ENCODE data around the gene LXN.

Gene LXN

GRCh38 chr3:158668506-158668905 is 3.9 kb downstream of the LXN start:
- no peak for DNase-seq

DNA sequence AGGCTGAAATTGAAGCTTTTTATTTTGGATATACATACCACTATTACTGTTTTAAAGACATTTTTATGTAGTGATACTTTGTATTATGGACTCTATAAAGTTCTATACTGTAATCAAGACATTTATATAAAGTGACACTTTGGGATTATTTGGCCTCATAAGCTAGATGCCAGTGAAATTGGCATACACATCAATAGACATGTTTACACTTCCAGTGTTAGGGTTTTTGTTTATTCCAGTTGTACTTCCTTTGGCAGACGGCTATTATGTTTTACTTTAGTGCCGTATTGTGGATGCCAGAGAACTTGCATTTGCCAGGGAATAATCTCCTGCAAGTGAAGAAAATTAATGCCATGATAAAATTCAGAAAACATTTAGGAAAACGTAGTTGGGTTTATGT is 6.0 kb downstream of the LXN start:
- no peak for DNase-seq

GRCh38 chr3:158663832-158664231 is 8.6 kb downstream of the LXN start:
- no peak for DNase-seq

- DNase-seq, result no peak
Observed at GRCh38 chr3:158663246-158663645, 9.2 kb downstream of the LXN start.

DNA sequence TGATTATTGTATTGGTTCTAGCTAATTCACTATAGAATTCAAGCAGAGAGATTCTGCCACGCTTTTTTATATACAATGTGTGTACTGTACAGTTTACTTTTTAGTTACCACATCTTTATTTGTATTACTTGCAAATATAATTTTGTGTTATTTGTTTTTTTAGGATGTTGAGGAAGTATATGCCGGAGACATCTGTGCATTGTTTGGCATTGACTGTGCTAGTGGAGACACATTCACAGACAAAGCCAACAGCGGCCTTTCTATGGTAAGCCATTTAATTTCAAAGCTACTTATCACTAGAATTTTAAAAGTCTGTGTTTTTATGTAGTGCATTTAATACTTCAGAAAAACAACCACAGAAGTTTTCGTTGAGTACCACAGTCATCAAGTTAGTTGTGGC is 11.7 kb downstream of the LXN start:
- DNase-seq, result no peak

DNA sequence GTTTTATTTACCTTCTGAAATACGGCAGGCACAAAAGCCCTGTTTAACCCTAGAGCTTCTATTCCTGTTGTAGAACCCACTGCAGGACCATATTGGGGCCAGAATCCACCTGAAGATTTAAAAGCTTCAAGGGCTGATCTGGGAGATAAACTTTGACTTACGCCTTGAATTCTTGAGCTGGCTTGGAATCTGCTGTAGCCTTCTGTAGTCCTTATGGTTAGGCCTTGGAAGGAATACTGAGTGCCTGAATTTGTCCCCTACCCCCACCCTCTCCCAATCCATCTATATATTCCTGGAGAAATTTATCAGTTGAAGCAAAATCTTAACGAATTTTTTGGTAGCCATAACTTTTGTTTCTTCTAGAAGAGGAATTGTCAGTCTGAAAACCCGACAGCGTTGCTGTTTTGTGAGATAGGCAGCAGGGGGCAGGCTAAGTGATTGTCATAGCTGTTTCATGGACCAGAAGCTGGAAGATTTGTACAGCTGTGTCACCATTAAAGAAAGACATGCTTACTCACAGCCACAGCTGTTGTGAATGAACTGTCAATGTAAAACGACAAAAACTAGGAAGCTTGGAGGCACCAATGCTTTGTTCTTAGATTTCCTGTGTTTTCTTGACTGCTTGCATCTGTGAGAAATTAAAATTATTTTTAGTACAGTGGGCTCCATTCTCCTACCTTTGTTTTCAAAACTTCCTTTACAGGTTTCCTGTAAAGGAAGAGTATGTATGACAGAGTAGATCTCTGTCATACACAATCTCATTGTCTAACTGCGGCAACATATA is 12.8 kb downstream of the LXN start:
- DNase-seq, result peak; percentile 8

DNA sequence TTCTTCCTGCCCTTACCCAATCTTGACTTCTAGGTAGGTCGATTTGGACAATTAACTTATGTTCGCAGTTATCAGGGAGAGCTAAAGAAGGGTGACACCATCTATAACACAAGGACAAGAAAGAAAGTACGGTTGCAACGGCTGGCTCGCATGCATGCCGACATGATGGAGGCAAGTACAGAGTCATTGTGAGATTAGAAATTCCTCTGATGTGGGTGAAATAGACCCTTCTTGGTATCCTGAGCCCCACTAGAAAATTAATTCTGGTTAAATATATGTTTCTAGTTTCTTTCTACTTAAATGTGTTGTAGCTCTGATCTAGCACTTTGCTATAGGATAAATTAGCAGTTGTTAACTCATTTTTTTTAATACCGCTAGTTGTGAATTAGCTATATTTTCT is 13.6 kb downstream of the LXN start:
- DNase-seq, result no peak

GRCh38 chr3:158652463-158652862 is 20.0 kb downstream of the LXN start:
- DNase-seq, result no peak

DNA sequence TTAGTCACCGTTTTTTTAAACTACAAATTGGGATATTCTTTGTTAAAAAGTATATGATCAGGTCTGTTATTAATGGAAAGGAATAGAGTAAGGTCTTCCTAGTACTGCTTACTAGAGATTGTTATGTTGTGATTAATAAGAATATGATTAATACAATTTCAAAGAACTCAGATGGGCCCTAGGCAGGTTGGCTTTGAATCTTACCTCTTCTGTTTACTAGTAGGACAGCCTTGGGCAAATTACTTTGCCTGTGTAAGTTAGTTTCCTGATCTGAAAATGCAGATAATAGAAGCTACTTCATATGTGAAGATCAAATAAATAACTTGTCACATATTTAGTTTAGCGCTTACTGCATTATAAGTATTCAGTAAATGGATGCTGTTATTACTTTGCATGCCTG is 21.3 kb downstream of the LXN start:
- no peak for DNase-seq

GRCh38 chr3:158649791-158650190 is 22.7 kb downstream of the LXN start:
- DNase-seq, result no peak

DNA sequence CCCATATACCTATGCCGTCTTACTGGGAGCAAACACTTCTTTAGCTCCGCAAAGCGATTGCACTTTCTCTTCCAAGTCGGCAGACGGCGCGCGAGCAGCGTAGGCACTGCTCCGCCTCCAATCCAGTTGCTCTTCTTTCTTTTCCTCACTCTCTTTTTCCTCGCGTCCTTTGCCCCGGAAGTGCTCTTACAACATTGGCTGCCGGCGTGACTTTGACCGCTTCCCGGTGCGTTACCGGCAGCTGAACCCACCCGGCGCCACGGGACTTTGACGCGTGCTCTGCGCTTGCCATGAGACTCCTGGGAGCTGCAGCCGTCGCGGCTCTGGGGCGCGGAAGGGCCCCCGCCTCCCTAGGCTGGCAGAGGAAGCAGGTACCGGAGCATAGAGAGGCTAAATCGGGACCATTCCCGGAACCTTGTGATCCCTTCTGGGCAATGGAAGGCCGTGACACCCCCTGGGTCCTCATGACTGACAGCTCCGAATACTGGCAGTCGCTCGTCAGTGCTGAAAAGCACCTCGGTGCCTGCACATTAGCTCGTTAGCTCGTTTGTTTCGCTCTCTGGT is 28.0 kb downstream of the LXN start, which contains the start of gene GFM1:
GFM1 (plus strand) TSS at position 183 of the 564 bp plus-strand sequence; CDS start at position 291, 108 bp downstream.
- peak; percentile 78 for DNase-seq

GRCh38 chr3:158642474-158643210 is 29.8 kb downstream of the LXN start:
- DNase-seq, result no peak

DNA sequence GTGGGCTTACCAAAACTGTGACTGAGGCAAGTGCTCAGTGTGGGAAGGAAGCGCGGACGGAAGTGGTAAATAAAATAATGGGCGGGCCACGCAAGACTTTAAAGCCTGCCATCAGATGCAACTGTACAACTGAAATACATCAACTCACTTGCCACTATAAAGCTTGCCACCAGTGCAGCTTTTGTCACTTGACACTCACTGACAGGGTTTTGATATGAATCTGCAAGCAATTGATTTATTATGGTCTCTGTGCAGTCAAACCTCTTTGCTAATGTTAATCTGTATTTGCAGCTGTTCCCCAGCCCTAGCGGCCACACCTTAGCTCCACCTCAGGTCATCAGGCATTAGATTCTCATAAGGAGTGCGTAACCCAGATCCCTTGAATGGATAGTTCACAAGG is 30.4 kb downstream of the LXN start:
- DNase-seq, result no peak

GRCh38 chr3:158640646-158641045 is 31.8 kb downstream of the LXN start:
- no peak for DNase-seq

DNA sequence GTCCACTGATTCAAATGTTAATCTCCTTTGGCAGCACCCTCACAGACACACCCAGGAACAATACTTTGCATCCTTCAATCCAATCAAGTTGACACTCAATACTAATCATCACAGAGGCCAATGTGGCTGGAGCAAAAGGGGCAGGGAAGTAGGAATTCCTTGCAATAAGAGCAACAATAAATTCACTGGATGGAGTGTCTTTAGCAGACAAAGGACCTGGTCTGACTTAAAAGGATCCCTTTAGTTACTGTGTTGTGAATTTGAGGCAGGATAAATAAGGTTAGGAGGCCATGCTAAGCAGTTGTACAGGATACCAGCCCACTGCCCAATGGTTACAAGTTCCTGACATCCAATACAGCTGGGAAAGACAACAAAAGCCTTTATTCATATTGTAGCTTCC is 40.5 kb downstream of the LXN start:
- DNase-seq, result no peak

GRCh38 chr3:158625881-158626280 is 46.6 kb downstream of the LXN start:
- no peak for DNase-seq

- DNase-seq, result no peak
Observed at GRCh38 chr3:158617982-158618875, 54.2 kb downstream of the LXN start.

Data from effector CD8-positive, alpha-beta T cell (primary cell).